ENCODE data around the gene SERPINF2. TPM values are rescaled to one million over a fixed set of nuclear protein-coding genes. Genes with fewer than 3 reads are reported as not detected.

The SERPINF2 gene
- total RNA-seq, 4 donors from 2014 or later = 6.1 to 21.3 (median 11.4) TPM

DNA sequence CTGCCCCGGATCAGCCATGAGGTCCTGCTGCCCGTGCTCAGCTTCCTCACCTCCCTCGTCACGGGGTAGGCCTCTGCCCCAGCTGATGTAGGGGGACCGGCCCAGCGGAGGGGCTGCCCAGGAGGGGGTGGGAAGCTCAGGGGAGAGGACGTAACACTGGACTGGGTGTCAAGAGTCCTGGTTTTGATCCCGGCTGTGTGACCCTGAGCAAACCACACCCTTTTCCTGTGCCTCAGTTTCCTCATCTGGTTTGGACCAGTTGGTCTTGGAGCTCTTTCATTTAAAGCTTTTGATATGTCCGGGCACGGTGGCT is 11.5 kb upstream of the SERPINF2 start:
- Histone ChIP-seq H3K27me3 (no peaks in the 10 kb centered on the region), H3K36me3 (peaks cover 4 to 97% (median 6%) of the 10 kb centered on the region in 3 donors), H3K4me1 (peaks cover 0 to 60% (median 19%) of the 10 kb centered on the region in 4 donors), H3K4me3 (peak overlapping the region in 1 of 4 donors; percentile 43), H3K27ac (peak overlapping the region; percentile 87 to 98 (median 92)), H3K9me3 (no peaks in the 10 kb centered on the region)
- TF ChIP-seq POLR2A (IDR thresholded peaks at IDR 0.05) = no peak
- no peak for TF ChIP-seq EP300 (IDR thresholded peaks at IDR 0.05)
- TF ChIP-seq, protein P1, sequence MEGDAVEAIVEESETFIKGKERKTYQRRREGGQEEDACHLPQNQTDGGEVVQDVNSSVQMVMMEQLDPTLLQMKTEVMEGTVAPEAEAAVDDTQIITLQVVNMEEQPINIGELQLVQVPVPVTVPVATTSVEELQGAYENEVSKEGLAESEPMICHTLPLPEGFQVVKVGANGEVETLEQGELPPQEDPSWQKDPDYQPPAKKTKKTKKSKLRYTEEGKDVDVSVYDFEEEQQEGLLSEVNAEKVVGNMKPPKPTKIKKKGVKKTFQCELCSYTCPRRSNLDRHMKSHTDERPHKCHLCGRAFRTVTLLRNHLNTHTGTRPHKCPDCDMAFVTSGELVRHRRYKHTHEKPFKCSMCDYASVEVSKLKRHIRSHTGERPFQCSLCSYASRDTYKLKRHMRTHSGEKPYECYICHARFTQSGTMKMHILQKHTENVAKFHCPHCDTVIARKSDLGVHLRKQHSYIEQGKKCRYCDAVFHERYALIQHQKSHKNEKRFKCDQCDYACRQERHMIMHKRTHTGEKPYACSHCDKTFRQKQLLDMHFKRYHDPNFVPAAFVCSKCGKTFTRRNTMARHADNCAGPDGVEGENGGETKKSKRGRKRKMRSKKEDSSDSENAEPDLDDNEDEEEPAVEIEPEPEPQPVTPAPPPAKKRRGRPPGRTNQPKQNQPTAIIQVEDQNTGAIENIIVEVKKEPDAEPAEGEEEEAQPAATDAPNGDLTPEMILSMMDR (IDR thresholded peaks at IDR 0.05) = no peak
- WGBS, 2 donors = 81% methylated on average over 10 of the region's 10 CpGs
- no peak for DNase-seq (ENCODE audit: low spot score in 2 of 2)

- H3K27ac ChIP-seq = peak overlapping the region in 1 of 4 donors; percentile 31
- DNase-seq (ENCODE audit: low spot score in 2 of 2) = no peak
- no peak for TF ChIP-seq EP300 (IDR thresholded peaks at IDR 0.05)
- no peak for TF ChIP-seq POLR2A (IDR thresholded peaks at IDR 0.05)
- TF ChIP-seq, protein P1 (IDR thresholded peaks at IDR 0.05) = no peak
- no peaks in the 10 kb centered on the region for H3K9me3 ChIP-seq
- H3K36me3 ChIP-seq = peaks cover 2 to 95% (median 4%) of the 10 kb centered on the region in 3 donors
- H3K27me3 ChIP-seq = no peaks in the 10 kb centered on the region
- WGBS, 2 donors = 89 to 92% methylated on average over 19 to 21 of the region's 22 CpGs
- no peak overlapping the region for H3K4me3 ChIP-seq
- peaks cover 0 to 60% (median 28%) of the 10 kb centered on the region in 4 donors for H3K4me1 ChIP-seq
These were observed 10.3 kb upstream of the SERPINF2 start for GRCh38 chr17:1732241-1732832.

GRCh38 chr17:1732833-1733321 is 9.8 kb upstream of the SERPINF2 start:
- H3K4me1 ChIP-seq = peaks cover 0 to 60% (median 27%) of the 10 kb centered on the region in 4 donors
- 69 to 83% methylated on average over 11 of the region's 11 CpGs for WGBS, 2 donors
- H3K4me3 ChIP-seq = no peak overlapping the region
- H3K27ac ChIP-seq = peak overlapping the region in 1 of 4 donors; percentile 31
- no peaks in the 10 kb centered on the region for H3K27me3 ChIP-seq
- H3K9me3 ChIP-seq = no peaks in the 10 kb centered on the region
- DNase-seq (ENCODE audit: low spot score in 2 of 2) = no peak
- peaks cover 2 to 95% (median 4%) of the 10 kb centered on the region in 3 donors for H3K36me3 ChIP-seq
- TF ChIP-seq, protein P1 (IDR thresholded peaks at IDR 0.05) = no peak
- no peak for TF ChIP-seq POLR2A (IDR thresholded peaks at IDR 0.05)
- TF ChIP-seq EP300 (IDR thresholded peaks at IDR 0.05) = no peak

DNA sequence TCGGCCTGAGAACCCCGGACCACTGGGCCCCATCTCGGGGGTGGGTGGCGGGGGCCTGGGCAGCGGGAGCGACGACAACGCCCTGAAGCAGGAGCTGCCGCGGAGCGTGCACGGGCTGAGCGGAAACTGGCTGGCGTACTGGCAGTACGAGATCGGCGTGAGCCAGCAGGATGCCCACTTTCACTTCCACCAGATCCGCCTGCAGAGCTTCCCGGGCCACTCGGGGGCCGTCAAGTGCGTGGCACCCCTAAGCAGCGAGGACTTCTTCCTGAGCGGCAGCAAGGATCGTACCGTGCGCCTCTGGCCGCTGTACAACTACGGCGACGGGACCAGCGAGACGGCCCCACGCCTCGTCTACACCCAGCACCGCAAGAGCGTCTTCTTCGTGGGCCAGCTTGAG is 8.9 kb upstream of the SERPINF2 start:
- H3K4me3 ChIP-seq = no peak overlapping the region
- peaks cover 2 to 94% (median 4%) of the 10 kb centered on the region in 3 donors for H3K36me3 ChIP-seq
- peaks cover 0 to 58% (median 24%) of the 10 kb centered on the region in 4 donors for H3K4me1 ChIP-seq
- no peak for DNase-seq (ENCODE audit: low spot score in 2 of 2)
- H3K9me3 ChIP-seq = no peaks in the 10 kb centered on the region
- 91 to 95% methylated on average over 31 to 37 of the region's 38 CpGs for WGBS, 2 donors
- no peak overlapping the region for H3K27ac ChIP-seq
- H3K27me3 ChIP-seq = no peaks in the 10 kb centered on the region
- no peak for TF ChIP-seq POLR2A (IDR thresholded peaks at IDR 0.05)
- TF ChIP-seq, protein P1 (IDR thresholded peaks at IDR 0.05) = no peak

- DNase-seq (ENCODE audit: low spot score in 2 of 2) = no peak
- Histone ChIP-seq H3K4me1 (peaks cover 0 to 42% (median 23%) of the 10 kb centered on the region in 4 donors), H3K9me3 (no peaks in the 10 kb centered on the region), H3K27ac (peak overlapping the region in 2 of 4 donors; percentile 69 to 75), H3K36me3 (peaks cover 2 to 80% (median 4%) of the 10 kb centered on the region in 3 donors), H3K4me3 (no peak overlapping the region), H3K27me3 (no peaks in the 10 kb centered on the region)
- TF ChIP-seq, protein P1 (IDR thresholded peaks at IDR 0.05) = no peak
- TF ChIP-seq POLR2A (IDR thresholded peaks at IDR 0.05) (no peak), EP300 (IDR thresholded peaks at IDR 0.05) (no peak)
- 89 to 90% methylated on average over 8 to 9 of the region's 10 CpGs for WGBS, 2 donors
These were observed 7.3 kb upstream of the SERPINF2 start for GRCh38 chr17:1735418-1735817.
